HCT116 (cell line): ENCODE data around the gene PDE4B. TPM values are rescaled to one million over a fixed set of nuclear protein-coding genes. Genes with fewer than 3 reads are reported as not detected.

Source experiments
- ATAC-seq: fragments of 200-7000 bp; cut with Tn5 transposase; 2 replicates; pipeline ENCODE4 v1.9.1; 2020; ENCODE audit warnings: mild to moderate bottlenecking, moderate library complexity
- BruUV-seq: library from RNA; stranded (reverse); fragments of 400-500 nt; replicated peaks from 2 replicates; lab custom pipeline; 2021; lab: Mats Ljungman, UMichigan
- CTCF ChIA-PET: fragments of 300-600 bp; sonication (Branson Sonifier 250); formaldehyde crosslinking; loops from one replicate; lab custom pipeline; 2021; ENCODE audit warnings: antibody characterized with exemption; lab: Charles Lee
- POLR2A ChIA-PET: fragments of 300-600, 350-600 bp; sonication (Branson Sonifier 250); formaldehyde crosslinking; loops from one replicate; lab custom pipeline; 2021; ENCODE audit warnings: antibody characterized with exemption; lab: Charles Lee
- RAD21 ChIA-PET, 2 experiments: fragments of 300-600 bp; sonication (Branson Sonifier 250); formaldehyde crosslinking; loops; one replicate each; lab custom pipeline; 2023; ENCODE audit warnings: low total read pairs in 2 of 2; ENCODE audit not compliant: uncharacterized antibody in 2 of 2, unreplicated experiment in 2 of 2, low non-redundant PET in 1 of 2; lab: Charles Lee
- DNase-seq: peaks from one replicate; pipeline ENCODE4 v3.0.0-alpha.2; 2010; ENCODE audit warnings: low read depth, low spot score
- H2AFZ ChIP-seq: fragments of 200-600 bp; shearing (Covaris generic), sonication (generic); 2 replicates; pipeline ENCODE4 v1.6.1; 2017; ENCODE audit warnings: low read depth, mixed run types, mixed read lengths, antibody characterized with exemption, low read length; ENCODE audit not compliant: poor library complexity, severe bottlenecking
- H3K27ac ChIP-seq: 2 replicates; pipeline ENCODE4 v1.5.1; 2012; ENCODE audit warnings: low read depth, low read length
- H3K27me3 ChIP-seq: fragments of 200-600 bp; sonication (generic); 2 replicates; pipeline ENCODE4 v1.6.1; 2016; ENCODE audit warnings: mixed run types, low read length, mixed read lengths; ENCODE audit not compliant: insufficient read depth
- H3K36me3 ChIP-seq, 2 experiments: fragments of 200-500 bp in 1 of 2; fragments of 200-600 bp in 1 of 2; sonication (Bioruptor generic) in 1 of 2; sonication (generic) in 1 of 2; 2 replicates each; pipeline versions ENCODE4 v1.5.1 to v1.6.1; 2014 to 2016; ENCODE audit warnings: low read length in 2 of 2, inconsistent platforms in 1 of 2, mixed read lengths in 1 of 2, mixed run types in 1 of 2; ENCODE audit not compliant: insufficient read depth in 2 of 2, control insufficient read depth in 1 of 2
- H3K4me1 ChIP-seq, 2 experiments: fragments of 200-600 bp in 1 of 2; sonication (generic) in 1 of 2; 2 replicates each; pipeline versions ENCODE4 v1.5.1 to v1.6.1; 2012 to 2017; ENCODE audit warnings: low read length in 2 of 2, inconsistent platforms in 1 of 2, mild to moderate bottlenecking in 1 of 2, mixed read lengths in 1 of 2, mixed run types in 1 of 2, moderate library complexity in 1 of 2; ENCODE audit not compliant: insufficient read depth in 2 of 2, control insufficient read depth in 1 of 2
- H3K4me2 ChIP-seq: fragments of 200-600 bp; sonication (generic); 2 replicates; pipeline ENCODE4 v1.6.1; 2017; ENCODE audit warnings: mixed run types, low read length, mixed read lengths
- H3K4me3 ChIP-seq, 2 experiments: fragments of 200-600 bp in 1 of 2; sonication (generic) in 1 of 2; replicated peaks in 1 of 2; 2 replicates each; pipeline ENCODE4 v1.5.1; 2011 to 2016; ENCODE audit warnings: low read length in 2 of 2, control low read depth in 1 of 2, low read depth in 1 of 2, mild to moderate bottlenecking in 1 of 2, mixed read lengths in 1 of 2, mixed run types in 1 of 2
- H3K79me2 ChIP-seq: fragments of 200-600 bp; sonication (generic); 2 replicates; pipeline ENCODE4 v1.6.1; 2017; ENCODE audit warnings: mild to moderate bottlenecking, mixed run types, low read length, moderate library complexity, mixed read lengths; ENCODE audit not compliant: insufficient read depth
- H3K9ac ChIP-seq: fragments of 200-600 bp; sonication (generic); 2 replicates; pipeline ENCODE4 v1.6.1; 2016; ENCODE audit warnings: low read length, mixed read lengths
- H3K9me2 ChIP-seq: fragments of 200-600 bp; sonication (generic), shearing (Covaris generic); 2 replicates; pipeline ENCODE4 v1.6.1; 2017; ENCODE audit warnings: mixed run types, mild to moderate bottlenecking, moderate library complexity; ENCODE audit not compliant: insufficient read depth
- H3K9me3 ChIP-seq, 2 experiments: fragments of 200-500 bp in 1 of 2; fragments of 200-600 bp in 1 of 2; sonication (Bioruptor generic) in 1 of 2; sonication (generic) in 1 of 2; 2 replicates each; pipeline ENCODE4 v1.6.1; 2014 to 2017; ENCODE audit warnings: low read length in 2 of 2, mixed read lengths in 2 of 2, inconsistent platforms in 1 of 2, low read depth in 1 of 2, mild to moderate bottlenecking in 1 of 2, mixed run types in 1 of 2, moderate library complexity in 1 of 2; ENCODE audit not compliant: control insufficient read depth in 1 of 2, insufficient read depth in 1 of 2
- H4K20me1 ChIP-seq: fragments of 200-600 bp; sonication (generic), shearing (Covaris generic); 2 replicates; pipeline ENCODE4 v1.6.1; 2017; ENCODE audit warnings: mixed run types, mild to moderate bottlenecking, moderate library complexity; ENCODE audit not compliant: insufficient read depth
- ATF3 ChIP-seq: IDR thresholded peaks from 2 replicates; pipeline ENCODE4 v1.6.1; 2012
- CBX3 ChIP-seq: IDR thresholded peaks from 2 replicates; pipeline ENCODE4 v1.6.1; 2012; ENCODE audit warnings: low read depth
- CEBPB ChIP-seq: IDR thresholded peaks from 2 replicates; pipeline ENCODE4 v1.6.1; 2012; ENCODE audit warnings: low read depth
- EZH2 ChIP-seq: fragments of 200-600 bp; sonication (generic); IDR thresholded peaks from 2 replicates; pipeline ENCODE4 v1.6.1; 2017; ENCODE audit warnings: antibody characterized with exemption, mixed run types
- EZH2phosphoT487 ChIP-seq: fragments of 200-600 bp; IDR thresholded peaks from 2 replicates; pipeline ENCODE4 v1.6.1; 2018; ENCODE audit warnings: antibody characterized with exemption, borderline replicate concordance
- FOSL1 ChIP-seq: IDR thresholded peaks from 2 replicates; pipeline ENCODE4 v1.6.1; 2012; ENCODE audit warnings: low read depth
- JUND ChIP-seq: IDR thresholded peaks from 2 replicates; pipeline ENCODE4 v1.6.1; 2012
- MAX ChIP-seq: IDR thresholded peaks from 2 replicates; pipeline ENCODE4 v1.6.1; 2012
- POLR2A ChIP-seq: IDR thresholded peaks from 2 replicates; pipeline ENCODE4 v1.7.0; 2011; ENCODE audit warnings: borderline replicate concordance; ENCODE audit not compliant: insufficient read depth, insufficient read length; ENCODE audit errors: extremely low read depth
- POLR2AphosphoS5 ChIP-seq: IDR thresholded peaks from 2 replicates; pipeline ENCODE4 v1.6.1; 2011; ENCODE audit warnings: mild to moderate bottlenecking, low read depth, low read length, moderate library complexity
- SIN3A ChIP-seq: IDR thresholded peaks from 2 replicates; pipeline ENCODE4 v1.6.1; 2012; ENCODE audit warnings: low read depth
- SP1 ChIP-seq: IDR thresholded peaks from 2 replicates; pipeline ENCODE4 v1.6.1; 2012; ENCODE audit warnings: low read depth
- intact Hi-C: fragments of 100-400 bp; cut with micrococcal nuclease; formaldehyde crosslinking; loops from 2 replicates; pipeline ENCODE4 v1.10.0; 2022
- total RNA-seq: library from RNA; stranded (reverse); gene quantifications from one replicate; pipeline ENCODE4 v1.2.1, GENCODE V29; 2021; ENCODE audit not compliant: unreplicated experiment

Gene PDE4B
- total RNA-seq, 1 experiment from 2014 or later = 76.9 TPM

DNA sequence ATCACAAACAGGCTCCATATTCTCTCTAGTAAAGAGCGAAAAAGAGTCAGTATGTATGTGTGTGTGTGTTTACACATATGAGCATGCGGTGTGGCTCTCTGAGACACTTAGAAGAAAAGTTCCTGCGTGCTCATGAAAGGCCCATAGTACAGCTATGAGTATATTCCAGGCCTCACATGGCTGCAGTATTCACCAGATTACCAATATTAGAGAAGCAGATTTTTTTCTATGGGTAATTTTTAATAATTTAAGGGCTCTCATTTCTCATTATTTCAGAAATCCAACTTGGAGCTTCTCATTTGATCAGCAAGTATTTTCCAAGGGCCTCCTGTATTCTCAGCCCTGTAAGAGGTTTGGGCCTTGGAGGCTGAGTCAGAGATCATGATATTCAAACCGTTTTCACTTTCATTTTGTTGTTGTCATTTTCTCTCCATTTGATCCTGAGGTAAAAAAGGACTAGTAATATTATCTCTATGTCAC, 508.3 kb downstream of the PDE4B start:
- ATAC-seq (peak; percentile 63), DNase-seq (no peak)
- no peaks in the 10 kb centered on the region for H3K9me3 ChIP-seq
- peaks cover 75 to 83% of the 10 kb centered on the region in 2 experiments for H3K4me1 ChIP-seq
- RAD21 ChIA-PET = no interaction called here
- no TSS peak for BruUV-seq
- POLR2A ChIA-PET = interaction anchor here (0.9 to 1.4 kb wide), 5 partner anchors 19 to 50 kb away, joined by 3 to 5 read pairs (median 3); no protein-coding TSS in a partner anchor
- CTCF ChIA-PET = interaction anchor here (0.7 kb wide), 1 partner anchor 10 kb away, joined by 3 read pairs; no protein-coding TSS in a partner anchor
- H3K27me3 ChIP-seq = no peaks in the 10 kb centered on the region
- peak overlapping the region; percentile 24 to 46 for H3K4me3 ChIP-seq
- peak overlapping the region; percentile 52 for H2AFZ ChIP-seq
- peak; percentile 31; the same call in 1 of the 2 replicates for TF ChIP-seq CBX3
- TF ChIP-seq CEBPB = no peak; the same call in none of the 2 replicates
- peak; percentile 22; the same call in 1 of the 2 replicates for TF ChIP-seq FOSL1
- TF ChIP-seq POLR2A = no peak
- peak; percentile 43; the same call in 1 of the 2 replicates for TF ChIP-seq POLR2AphosphoS5
- peak; percentile 34; the same call in 1 of the 2 replicates for TF ChIP-seq MAX
- TF ChIP-seq SIN3A = no peak
- peak overlapping the region; percentile 80 for H3K4me2 ChIP-seq
- no peaks in the 10 kb centered on the region for H3K79me2 ChIP-seq
- no peaks in the 10 kb centered on the region for H3K9me2 ChIP-seq
- intact Hi-C loops = no loop called here
- peak overlapping the region; percentile 66 for H3K9ac ChIP-seq
- H3K36me3 ChIP-seq = no peaks in the 10 kb centered on the region
- H4K20me1 ChIP-seq = no peaks in the 10 kb centered on the region
- peak overlapping the region; percentile 99 for H3K27ac ChIP-seq

GRCh38 chr1:66302184-66302742, 509.6 kb downstream of the PDE4B start:
- Histone ChIP-seq H3K4me1 (peaks cover 63 to 70% of the 10 kb centered on the region in 2 experiments), H3K4me2 (peak overlapping the region; percentile 80), H3K9me3 (no peaks in the 10 kb centered on the region), H3K27ac (peak overlapping the region; percentile 99), H3K79me2 (no peaks in the 10 kb centered on the region), H2AFZ (no peak overlapping the region), H3K4me3 (no peak overlapping the region), H3K36me3 (no peaks in the 10 kb centered on the region), H4K20me1 (no peaks in the 10 kb centered on the region), H3K27me3 (no peaks in the 10 kb centered on the region), H3K9ac (peak overlapping the region; percentile 66), H3K9me2 (no peaks in the 10 kb centered on the region)
- intact Hi-C loops = no loop called here
- TF ChIP-seq JUND = peak; percentile 64; the same call in 1 of the 2 replicates
- TF ChIP-seq ATF3 = no peak
- TF ChIP-seq SIN3A = no peak
- TF ChIP-seq EZH2phosphoT487 = no peak
- no peak for TF ChIP-seq EZH2
- peak; percentile 71 for TF ChIP-seq SP1
- TF ChIP-seq CEBPB = peak; percentile 55; the same call in 1 of the 2 replicates
- peak; percentile 37; the same call in 1 of the 2 replicates for TF ChIP-seq POLR2AphosphoS5
- DNase-seq = no peak
- ATAC-seq = peak; percentile 26
- RAD21 ChIA-PET = no interaction called here
- CTCF ChIA-PET = interaction anchor here (1.1 kb wide), 1 partner anchor 31 kb away, joined by 4 read pairs; no protein-coding TSS in a partner anchor
- POLR2A ChIA-PET = interaction anchor here (1.1 to 1.4 kb wide), 3 partner anchors 20 to 42 kb away, joined by 3 to 4 read pairs (median 3); no protein-coding TSS in a partner anchor
- BruUV-seq = no TSS peak
